HG03565 (cell line): ENCODE results near the gene AFF3.

Experiments
- ATAC-seq: cut with Tn5 transposase; IDR thresholded peaks from one replicate; pipeline ENCODE4 v1.9.1; 2021; ENCODE audit warnings: mild to moderate bottlenecking, moderate library complexity; ENCODE audit not compliant: unreplicated experiment

AFF3 gene

DNA sequence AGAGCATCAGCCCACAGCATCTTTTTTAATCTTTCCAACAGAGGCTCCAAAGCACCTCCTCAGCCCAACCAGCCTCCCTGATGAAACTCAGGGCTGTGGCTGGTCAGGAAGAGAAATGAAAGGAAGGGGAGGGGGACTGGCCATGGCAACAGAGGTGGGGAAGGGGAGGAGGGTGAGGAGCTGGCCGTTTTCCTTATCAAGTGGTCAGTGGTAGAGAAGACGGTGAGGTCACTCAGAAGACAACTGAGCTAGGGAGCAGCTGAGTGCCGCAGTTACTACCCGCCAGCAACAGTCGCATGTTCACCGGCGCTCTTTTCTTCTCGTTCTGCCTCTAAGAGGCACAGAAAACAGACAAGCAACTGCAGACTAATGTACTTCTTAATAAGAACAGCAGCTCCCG lies 97.4 kb downstream of the AFF3 start:
- ATAC-seq, result no peak

DNA sequence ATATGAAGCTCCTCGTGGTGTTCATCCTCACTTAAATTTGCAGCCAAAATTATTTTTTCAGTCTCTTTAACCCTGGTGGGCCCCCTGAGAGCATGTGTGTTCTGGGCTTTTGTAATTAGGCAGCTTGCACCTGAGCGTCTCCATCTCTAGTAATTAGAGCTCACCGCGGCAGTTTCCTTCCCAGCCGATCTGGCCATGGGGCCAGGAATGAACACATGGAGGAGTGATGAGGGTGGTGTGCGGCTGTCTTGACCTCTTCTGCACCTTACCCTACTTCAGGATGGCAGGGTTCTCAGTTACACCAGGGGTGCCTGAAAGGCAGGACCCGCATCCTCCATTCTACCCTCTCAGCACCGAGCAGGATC lies 98.5 kb downstream of the AFF3 start:
- ATAC-seq, result no peak

DNA sequence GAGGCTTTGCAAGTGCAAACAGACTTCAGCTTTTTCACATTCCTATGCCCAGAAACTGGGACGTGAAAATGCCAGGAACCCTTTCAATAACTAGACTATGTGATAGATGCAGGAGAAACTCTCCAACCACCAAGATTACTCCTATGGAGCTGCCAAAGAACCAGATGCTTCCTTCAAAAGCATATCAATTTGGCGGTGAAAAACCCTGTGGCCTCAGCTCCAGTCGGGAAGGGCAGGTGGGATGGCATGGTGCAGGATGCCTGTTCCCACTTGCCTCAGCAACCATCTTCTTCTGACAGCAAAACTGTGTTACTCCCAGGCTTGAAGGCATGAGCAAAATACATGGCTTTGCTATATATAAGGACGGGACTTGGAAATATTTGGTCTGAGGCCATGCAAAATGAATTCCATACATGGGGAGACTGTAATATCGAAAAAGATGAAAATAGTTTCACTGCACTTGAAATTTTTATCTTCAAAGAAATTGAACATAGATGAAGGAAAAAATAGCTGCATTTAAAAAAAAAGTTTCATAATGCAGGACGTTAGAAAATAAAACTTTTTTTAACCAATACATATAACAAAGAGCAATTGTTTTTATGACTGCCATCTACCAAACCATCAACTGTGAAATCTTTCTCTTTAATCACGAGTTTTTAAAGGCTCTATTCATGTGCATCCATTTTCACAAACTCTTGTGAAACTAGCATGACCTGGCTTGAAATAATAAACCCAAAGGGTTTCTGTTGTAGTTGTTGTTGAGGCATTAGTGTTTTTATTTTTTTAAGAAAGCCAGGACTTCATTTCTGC lies 99.1 kb downstream of the AFF3 start:
- no peak for ATAC-seq

GRCh38 chr2:100042562-100042961 lies 99.8 kb downstream of the AFF3 start:
- ATAC-seq, result no peak

- ATAC-seq, result no peak
Measured at GRCh38 chr2:100041946-100042345, 100.4 kb downstream of the AFF3 start.

DNA sequence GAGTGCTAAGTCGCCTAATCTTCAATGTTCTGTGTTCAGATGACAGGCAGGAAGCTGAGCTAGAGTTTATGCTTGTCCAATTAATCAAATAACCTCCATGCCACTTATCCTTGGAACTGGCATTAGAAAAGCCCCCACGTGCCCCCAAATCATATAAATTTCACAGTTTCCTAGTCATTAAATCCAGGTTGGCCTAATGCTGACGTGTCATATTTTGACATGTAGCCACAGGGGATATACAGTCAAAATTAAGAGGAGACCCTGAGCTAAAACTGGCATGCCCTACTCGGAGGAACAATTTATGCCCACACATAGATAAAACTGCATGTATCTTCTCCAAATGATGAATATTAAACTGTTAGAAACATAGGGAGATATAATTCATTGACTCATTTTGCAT lies 101.0 kb downstream of the AFF3 start:
- no peak for ATAC-seq

GRCh38 chr2:100040906-100041305 lies 101.5 kb downstream of the AFF3 start:
- no peak for ATAC-seq

GRCh38 chr2:100039291-100039980 lies 103.0 kb downstream of the AFF3 start:
- no peak for ATAC-seq

DNA sequence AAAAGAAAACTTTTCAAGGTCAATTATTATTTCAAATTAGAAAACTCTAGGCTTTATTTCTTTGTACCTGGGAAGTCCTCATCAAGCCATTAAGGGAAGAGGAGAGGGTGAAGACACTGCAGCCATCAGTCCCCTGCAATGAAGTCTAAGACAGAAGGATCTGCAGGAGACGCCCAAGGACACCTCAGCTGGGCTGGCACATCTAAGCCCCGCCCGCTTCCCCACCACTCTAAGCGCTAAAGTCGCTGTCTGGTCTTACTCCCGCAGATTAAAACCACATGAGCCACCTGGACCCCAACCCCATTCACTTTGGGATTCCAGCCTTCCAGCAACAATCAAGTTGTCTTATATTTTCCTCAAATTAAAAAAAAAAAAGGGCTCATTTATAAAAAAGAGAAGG lies 104.4 kb downstream of the AFF3 start:
- ATAC-seq, result no peak

DNA sequence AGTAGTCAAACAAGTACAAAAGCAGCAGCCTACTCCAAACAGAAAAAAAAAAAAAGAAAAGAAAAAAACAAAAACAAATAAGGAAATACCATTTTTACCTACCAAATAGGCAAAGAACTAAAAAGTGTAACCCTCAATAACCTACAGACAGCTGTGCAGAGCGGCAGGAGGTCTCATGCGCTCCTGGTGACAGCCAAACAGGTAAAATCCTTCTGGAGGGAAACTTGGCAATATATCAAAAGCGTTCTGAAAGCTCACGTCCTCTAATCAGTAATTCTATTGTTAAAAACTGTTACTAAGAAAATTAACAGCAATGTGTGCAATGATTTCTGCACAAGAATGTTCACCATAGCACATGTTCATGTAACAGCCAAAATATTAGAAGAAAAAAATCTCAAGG lies 105.6 kb downstream of the AFF3 start:
- ATAC-seq, result no peak

DNA sequence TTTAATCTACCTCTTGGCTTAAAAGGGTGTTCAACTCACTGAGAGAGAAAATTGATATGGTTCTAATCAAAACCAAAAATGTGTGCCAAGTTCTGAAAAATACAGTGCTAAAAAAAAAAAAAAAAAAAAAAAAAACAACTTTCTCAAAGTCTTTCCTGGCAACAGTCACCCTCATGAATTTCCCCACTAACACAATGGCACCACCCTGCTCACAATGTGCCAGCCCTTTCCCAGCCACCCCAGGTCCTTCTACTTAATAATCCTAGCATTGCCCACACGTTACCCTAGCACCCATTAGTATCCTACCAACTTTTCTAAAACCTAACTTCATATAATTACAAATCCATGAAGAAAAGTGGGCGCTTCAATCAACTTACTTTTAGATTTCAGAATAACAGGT lies 106.4 kb downstream of the AFF3 start:
- no peak for ATAC-seq

- no peak for ATAC-seq
Measured at GRCh38 chr2:100034431-100034830, 108.0 kb downstream of the AFF3 start.

GRCh38 chr2:100033976-100034375 lies 108.4 kb downstream of the AFF3 start:
- ATAC-seq, result no peak

DNA sequence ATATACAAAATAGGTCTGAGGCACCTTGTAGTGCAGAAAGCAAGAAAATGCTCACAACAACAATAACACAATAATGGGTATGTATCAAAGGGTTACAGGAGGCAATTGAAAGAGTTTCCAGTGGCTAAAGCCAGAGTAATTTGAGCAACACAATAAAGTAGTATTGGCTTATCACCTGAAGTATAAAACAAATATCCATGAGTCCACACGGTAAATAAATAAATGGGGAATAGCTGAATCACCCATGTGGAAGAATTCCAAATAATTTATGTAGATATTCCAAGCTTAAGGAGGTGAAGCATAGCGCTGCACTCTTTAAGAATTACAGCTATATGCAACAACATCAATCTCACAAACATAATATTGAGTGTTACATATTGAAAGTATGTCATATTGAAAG lies 110.8 kb downstream of the AFF3 start:
- ATAC-seq, result no peak

GRCh38 chr2:100029460-100029859 lies 112.9 kb downstream of the AFF3 start:
- no peak for ATAC-seq

DNA sequence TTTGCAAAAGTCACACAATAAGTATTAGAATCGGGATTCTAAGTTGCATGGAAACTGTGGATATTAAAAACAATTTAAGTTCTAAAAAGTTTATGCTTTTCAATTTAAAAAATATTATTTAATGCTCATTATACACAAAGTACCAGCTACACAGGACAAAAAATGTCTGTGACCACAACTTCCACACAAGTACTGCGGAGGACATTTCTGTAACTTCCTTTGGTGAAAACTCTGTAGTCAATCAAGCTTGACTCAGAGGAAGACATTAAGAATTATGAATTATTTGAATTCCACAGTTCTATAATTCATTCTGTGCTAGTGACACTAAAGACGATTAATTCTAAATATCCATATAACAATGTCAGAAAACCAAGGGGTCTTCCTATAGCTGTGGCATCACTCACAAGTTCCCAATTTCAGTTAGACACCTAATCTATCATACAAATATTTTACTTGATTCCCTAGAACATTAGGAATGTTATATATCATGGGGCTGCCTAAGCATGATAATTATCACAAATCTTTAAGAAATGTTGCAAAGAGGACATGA lies 120.5 kb downstream of the AFF3 start:
- ATAC-seq, result no peak

- ATAC-seq, result no peak
Measured at GRCh38 chr2:100019499-100019898, 122.9 kb downstream of the AFF3 start.

DNA sequence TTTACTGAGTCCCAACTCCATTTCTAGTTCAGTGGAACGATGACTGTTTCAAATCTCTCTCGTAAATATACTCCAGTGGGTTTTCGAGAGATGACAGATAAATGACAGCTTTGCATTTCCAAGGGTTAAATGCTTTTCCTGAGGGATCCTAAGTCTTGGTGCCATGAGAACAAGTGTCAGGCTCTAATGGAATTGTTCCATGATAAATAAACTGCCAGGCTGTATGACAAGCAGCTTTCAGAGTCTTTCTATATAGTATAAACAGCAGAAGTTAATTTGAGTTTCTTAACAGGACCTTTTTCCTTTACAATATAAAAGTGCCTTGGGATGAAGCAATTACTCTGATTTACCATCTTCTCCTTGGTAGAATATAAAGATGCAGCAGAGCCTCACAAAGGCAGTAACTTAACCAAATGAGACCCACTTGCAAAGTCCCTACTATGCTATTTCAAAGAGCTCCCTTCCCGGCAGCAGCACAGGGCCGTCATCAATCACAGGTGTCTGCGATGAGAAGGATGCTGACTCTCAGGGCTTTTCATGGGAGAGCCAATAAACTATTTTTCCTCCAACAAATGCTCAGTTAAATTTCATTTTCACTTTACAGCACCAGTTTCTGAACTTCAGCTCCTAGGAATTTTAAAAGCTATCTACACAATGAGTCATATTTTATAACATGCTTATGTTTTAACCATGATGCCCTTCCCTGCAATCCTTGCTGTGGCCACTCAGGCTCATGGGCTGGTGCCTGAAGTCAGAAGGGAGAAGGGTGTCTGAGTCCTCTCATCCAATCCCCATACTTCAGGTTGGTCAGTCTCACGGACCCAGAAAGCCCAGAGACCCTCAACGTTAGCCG lies 123.8 kb downstream of the AFF3 start:
- no peak for ATAC-seq

- ATAC-seq, result no peak
Measured at GRCh38 chr2:100017633-100018032, 124.8 kb downstream of the AFF3 start.

DNA sequence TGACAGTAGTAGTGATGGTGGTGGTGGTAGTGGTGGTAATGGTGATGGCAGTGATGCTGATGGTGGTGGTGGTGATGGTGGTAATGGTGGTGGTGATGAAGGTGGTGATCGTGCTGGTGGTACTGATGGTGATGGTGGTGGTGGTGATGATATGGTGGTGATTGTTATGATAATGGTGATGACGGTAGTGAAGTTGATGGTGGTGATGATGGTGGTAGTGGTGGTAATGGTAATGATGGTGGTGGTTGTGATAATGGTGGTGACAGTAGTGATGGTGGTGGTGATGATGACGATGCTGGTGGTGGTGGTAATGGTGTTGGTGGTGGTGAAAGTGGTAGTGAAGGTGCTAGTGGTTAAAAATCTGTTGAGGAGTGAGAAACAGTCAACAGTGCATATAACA lies 125.6 kb downstream of the AFF3 start:
- no peak for ATAC-seq

DNA sequence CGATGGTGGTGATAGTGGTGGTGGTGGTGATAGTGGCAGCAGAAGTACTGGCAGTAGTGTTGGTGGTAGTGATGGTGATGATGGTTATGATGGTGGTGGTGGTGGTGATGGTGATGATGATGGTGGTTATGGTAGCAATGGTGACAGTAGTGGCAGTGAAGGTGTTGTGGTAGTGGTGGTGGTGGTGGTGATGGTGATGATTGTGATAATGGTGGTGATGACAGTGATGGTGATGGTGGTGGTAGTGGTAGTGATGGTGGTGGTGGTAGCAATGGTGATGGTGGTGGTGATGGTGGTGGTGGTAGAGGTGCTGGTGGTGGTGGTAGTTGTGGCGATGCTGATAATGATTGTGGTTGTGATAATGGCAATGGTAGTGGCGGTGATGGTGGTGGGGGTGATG lies 126.5 kb downstream of the AFF3 start:
- no peak for ATAC-seq
